Gastroesophageal sphincter (tissue), 4 donors: ENCODE measurements around the gene GATAD2A. TPM values are rescaled to one million over a fixed set of nuclear protein-coding genes. Genes with fewer than 3 reads are reported as not detected.
A peak's percentile ranks its signal among the peaks of the same experiment; 100 is the strongest.

Source experiments
- ATAC-seq: fragments of 150-250 bp; one replicate; pipeline ENCODE4 v1.9.1; 2016; ENCODE audit warnings: mild to moderate bottlenecking, moderate library complexity
- H3K27ac ChIP-seq, 4 donors: fragments of 200-600 bp; sonication (generic) in 3 of 4; 1 replicate in 3 of 4; 2 replicates in 1 of 4; pipeline ENCODE4 v1.5.1; 2016 to 2019
- H3K27me3 ChIP-seq: fragments of 200-600 bp; sonication (generic); one replicate; pipeline ENCODE4 v1.5.1; 2019
- H3K36me3 ChIP-seq, 2 donors: fragments of 200-600 bp; sonication (generic); one replicate each; pipeline ENCODE4 v1.5.1; 2019; ENCODE audit warnings: control low read depth in 1 of 2
- H3K4me1 ChIP-seq, 3 donors: fragments of 200-600 bp; sonication (generic); 1 replicate in 2 of 3; 2 replicates in 1 of 3; pipeline ENCODE4 v1.5.1; 2016 to 2019; ENCODE audit warnings: control low read depth in 2 of 3
- H3K4me3 ChIP-seq, 2 donors: fragments of 200-600 bp; sonication (generic); one replicate each; pipeline ENCODE4 v1.5.1; 2019; ENCODE audit warnings: mild to moderate bottlenecking in 1 of 2, moderate library complexity in 1 of 2
- H3K9me3 ChIP-seq, 3 donors: fragments of 200-600 bp; sonication (generic); one replicate each; pipeline ENCODE4 v1.5.1; 2017 to 2019; ENCODE audit warnings: control low read depth in 2 of 3
- CTCF ChIP-seq, 4 experiments: fragments of 200-600 bp in 2 of 4; fragments of 450-650 bp in 2 of 4; sonication (generic) in 1 of 4; IDR thresholded peaks; one replicate each; pipeline ENCODE4 v1.5.1; 2017 to 2019; ENCODE audit warnings: antibody characterized with exemption in 4 of 4, mild to moderate bottlenecking in 2 of 4, moderate library complexity in 2 of 4
- EP300 ChIP-seq: sonication (generic); formaldehyde crosslinking; IDR thresholded peaks from one replicate; pipeline ENCODE4 v1.6.1; 2017; ENCODE audit warnings: antibody characterized with exemption, mild to moderate bottlenecking
- POLR2A ChIP-seq, 2 donors: fragments of 450-650 bp; IDR thresholded peaks; one replicate each; pipeline ENCODE4 v1.6.1; 2017; ENCODE audit warnings: antibody characterized with exemption in 2 of 2, mild to moderate bottlenecking in 2 of 2, moderate library complexity in 1 of 2
- POLR2AphosphoS5 ChIP-seq: sonication (generic); formaldehyde crosslinking; IDR thresholded peaks from one replicate; pipeline ENCODE4 v1.6.1; 2017; ENCODE audit warnings: antibody characterized with exemption
- WGBS, 2 donors: methylation state at CpG; one replicate each; pipeline ENCODE4 v1.1.5; 2018; ENCODE audit warnings: low coverage in 1 of 2; 5-methylcytosine and 5-hydroxymethylcytosine counted together
- total RNA-seq, 4 donors: library from RNA; depleted of rRNA; stranded (reverse); fragments of >200 nt; gene quantifications; one replicate each; pipeline ENCODE4 v1.1.0, GENCODE V29; 2016

GATAD2A gene
- total RNA-seq, 4 donors from 2014 or later: 30.9 to 69.0 (median 36.6) TPM

GRCh38 chr19:19506592-19506991, 101.1 kb downstream of the GATAD2A start:
- H3K27me3 ChIP-seq: no peaks in the 10 kb centered on the region
- peaks cover 0 to 66% of the 10 kb centered on the region in 2 donors for H3K36me3 ChIP-seq
- TF ChIP-seq CTCF (IDR thresholded peaks at IDR 0.05) (no peak), POLR2A (IDR thresholded peaks at IDR 0.05) (no peak)
- H3K4me1 ChIP-seq: no peaks in the 10 kb centered on the region
- H3K27ac ChIP-seq: no peak overlapping the region
- no peak for ATAC-seq
- 40 to 75% methylated on average over 1 to 5 of the region's 12 CpGs for WGBS, 2 donors
- H3K9me3 ChIP-seq: no peaks in the 10 kb centered on the region
- no peak overlapping the region for H3K4me3 ChIP-seq

DNA sequence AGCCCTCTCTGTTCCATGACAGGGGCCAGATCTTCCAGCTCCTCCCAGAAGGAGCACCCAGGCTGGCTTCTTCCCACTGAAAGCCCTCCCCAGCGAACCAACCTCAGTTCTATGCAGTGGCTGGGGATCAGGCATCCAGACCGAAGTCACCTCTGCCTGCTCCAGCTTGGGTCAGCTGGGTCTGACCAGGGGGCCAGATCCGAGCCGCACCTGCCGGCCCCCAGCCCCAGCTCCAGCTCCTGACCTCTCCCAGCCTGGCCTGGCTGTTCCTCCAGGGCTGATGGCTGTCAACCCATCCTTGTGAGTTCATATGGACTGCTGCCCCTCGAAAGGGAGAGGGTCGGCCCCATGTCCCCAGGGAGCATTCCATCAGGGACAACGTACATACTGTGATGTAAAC, 101.9 kb downstream of the GATAD2A start:
- no peaks in the 10 kb centered on the region for H3K9me3 ChIP-seq
- no peak for ATAC-seq
- 52 to 57% methylated on average over 2 to 3 of the region's 8 CpGs for WGBS, 2 donors
- no peak overlapping the region for H3K4me3 ChIP-seq
- no peaks in the 10 kb centered on the region for H3K27me3 ChIP-seq
- no peaks in the 10 kb centered on the region for H3K4me1 ChIP-seq
- peaks cover 0 to 59% of the 10 kb centered on the region in 2 donors for H3K36me3 ChIP-seq
- TF ChIP-seq POLR2A (IDR thresholded peaks at IDR 0.05) (no peak), EP300 (no peak), CTCF (IDR thresholded peaks at IDR 0.05) (no peak), POLR2AphosphoS5 (no peak)
- no peak overlapping the region for H3K27ac ChIP-seq

DNA sequence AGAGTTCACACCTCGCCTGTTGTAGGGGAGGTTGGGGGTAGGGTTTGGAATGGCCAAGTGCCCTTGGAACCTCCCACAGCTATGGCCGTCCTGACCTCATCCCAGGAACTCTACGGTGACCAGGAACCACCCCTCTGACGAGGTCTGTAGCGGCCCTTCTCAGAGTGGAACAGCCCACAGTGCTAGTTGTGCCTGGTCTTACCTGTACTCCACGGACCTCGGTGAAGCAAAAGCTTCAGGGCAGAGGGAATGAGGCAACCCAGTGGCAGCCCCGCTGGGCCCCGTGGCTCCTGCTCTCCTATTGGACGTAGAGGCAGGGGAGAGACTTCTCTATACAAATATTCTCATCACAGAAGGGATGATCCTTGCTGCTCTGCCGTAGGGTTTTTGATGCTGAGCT, 102.7 kb downstream of the GATAD2A start:
- H3K4me3 ChIP-seq: no peak overlapping the region
- no peaks in the 10 kb centered on the region for H3K4me1 ChIP-seq
- no peak for TF ChIP-seq POLR2AphosphoS5
- no peak for TF ChIP-seq CTCF (IDR thresholded peaks at IDR 0.05)
- TF ChIP-seq POLR2A (IDR thresholded peaks at IDR 0.05): no peak
- no peak for TF ChIP-seq EP300
- no peaks in the 10 kb centered on the region for H3K9me3 ChIP-seq
- ATAC-seq: no peak
- no peaks in the 10 kb centered on the region for H3K27me3 ChIP-seq
- H3K36me3 ChIP-seq: peaks cover 0 to 50% of the 10 kb centered on the region in 2 donors
- H3K27ac ChIP-seq: no peak overlapping the region
- WGBS, 2 donors: 83% methylated on average over 1 of the region's 11 CpGs; no CpG with 5 or more reads in 1 of the 2 donors

GRCh38 chr19:19510432-19510831, 105.0 kb downstream of the GATAD2A start:
- TF ChIP-seq POLR2AphosphoS5 (no peak), POLR2A (IDR thresholded peaks at IDR 0.05) (no peak), EP300 (no peak), CTCF (IDR thresholded peaks at IDR 0.05) (no peak)
- H3K9me3 ChIP-seq: peaks cover 0 to 7% (median 0%) of the 10 kb centered on the region in 3 donors
- H3K27ac ChIP-seq: no peak overlapping the region
- peaks cover 0 to 18% (median 4%) of the 10 kb centered on the region in 3 donors for H3K4me1 ChIP-seq
- H3K36me3 ChIP-seq: peaks cover 0 to 28% of the 10 kb centered on the region in 2 donors
- ATAC-seq: no peak
- WGBS, 2 donors: 20% methylated on average over 2 of the region's 6 CpGs; no CpG with 5 or more reads in 1 of the 2 donors
- no peak overlapping the region for H3K4me3 ChIP-seq
- H3K27me3 ChIP-seq: no peaks in the 10 kb centered on the region

DNA sequence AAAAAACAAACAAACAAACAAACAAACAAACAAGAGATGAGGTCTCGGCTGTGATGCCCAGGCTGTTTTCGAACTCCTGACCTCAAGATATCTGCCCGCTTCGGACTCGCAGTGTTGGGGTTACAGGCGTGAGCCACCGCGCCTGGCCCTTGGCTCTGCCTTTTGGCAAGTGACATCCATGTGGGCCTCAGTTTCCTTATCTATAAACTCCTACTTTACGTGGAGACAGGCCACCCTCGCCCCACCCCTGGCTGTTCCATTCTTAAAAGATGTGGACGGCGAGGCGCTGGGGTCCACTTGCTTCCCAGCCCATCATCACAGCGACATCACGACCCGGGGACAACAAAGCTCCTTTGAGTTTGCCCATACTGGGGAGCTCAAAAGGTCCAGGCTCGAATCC, 108.2 kb downstream of the GATAD2A start:
- TF ChIP-seq CTCF (IDR thresholded peaks at IDR 0.05) (no peak), POLR2A (IDR thresholded peaks at IDR 0.05) (no peak), POLR2AphosphoS5 (no peak), EP300 (no peak)
- peak overlapping the region in 1 of 2 donors; percentile 43 for H3K4me3 ChIP-seq
- no peaks in the 10 kb centered on the region for H3K27me3 ChIP-seq
- whole genome bisulfite sequencing, 2 donors: 96% methylated on average over 8 of the region's 17 CpGs; no CpG with 5 or more reads in 1 of the 2 donors
- H3K4me1 ChIP-seq: peaks cover 0 to 47% (median 14%) of the 10 kb centered on the region in 3 donors
- peaks cover 0 to 7% (median 0%) of the 10 kb centered on the region in 3 donors for H3K9me3 ChIP-seq
- peak overlapping the region in 3 of 4 donors; percentile 48 to 61 (median 58) for H3K27ac ChIP-seq
- H3K36me3 ChIP-seq: no peaks in the 10 kb centered on the region
- no peak for ATAC-seq
